Activated CD4-positive, alpha-beta memory T cell treated with anti-CD3 and anti-CD28 coated beads for 36 hours (primary cell): ENCODE results near the gene EFTUD2. TPM values are rescaled to one million over a fixed set of nuclear protein-coding genes. Genes with fewer than 3 reads are reported as not detected.

Source experiments
- CTCF ChIA-PET: fragments of 350-600 bp; sonication (Branson Sonifier 250); formaldehyde crosslinking; loops from one replicate; lab custom pipeline; 2021; ENCODE audit warnings: antibody characterized with exemption, inconsistent platforms; lab: Charles Lee
- POLR2A ChIA-PET: fragments of 350-600 bp; sonication (Branson Sonifier 250); formaldehyde crosslinking; loops from one replicate; lab custom pipeline; 2021; ENCODE audit warnings: antibody characterized with exemption; lab: Charles Lee
- DNase-seq: peaks from one replicate; pipeline ENCODE4 v3.0.0-alpha.2; 2020
- H3K27ac Mint-ChIP-seq: one replicate; pipeline ENCODE4 v1.8.0; 2021; ENCODE audit warnings: mixed read lengths
- H3K27me3 Mint-ChIP-seq: one replicate; pipeline ENCODE4 v1.8.0; 2021; ENCODE audit warnings: mixed read lengths
- H3K36me3 Mint-ChIP-seq: one replicate; pipeline ENCODE4 v1.8.0; 2021; ENCODE audit warnings: mixed read lengths
- H3K4me1 Mint-ChIP-seq: one replicate; pipeline ENCODE4 v1.8.0; 2021; ENCODE audit warnings: low read depth, mixed read lengths
- H3K4me3 Mint-ChIP-seq: one replicate; pipeline ENCODE4 v1.8.0; 2021; ENCODE audit warnings: mild to moderate bottlenecking, mixed read lengths
- H3K9me3 Mint-ChIP-seq: one replicate; pipeline ENCODE4 v1.8.0; 2021; ENCODE audit warnings: mixed read lengths
- intact Hi-C: fragments of 100-400 bp; cut with micrococcal nuclease; formaldehyde crosslinking; loops from one replicate; pipeline ENCODE4 v1.15.1; 2023
- total RNA-seq, 2 experiments: library from RNA; stranded (reverse); gene quantifications; one replicate each; pipeline ENCODE4 v1.2.3, GENCODE V29; 2021

EFTUD2 gene
- total RNA-seq, 2 experiments from 2014 or later: 162 to 171 TPM

DNA sequence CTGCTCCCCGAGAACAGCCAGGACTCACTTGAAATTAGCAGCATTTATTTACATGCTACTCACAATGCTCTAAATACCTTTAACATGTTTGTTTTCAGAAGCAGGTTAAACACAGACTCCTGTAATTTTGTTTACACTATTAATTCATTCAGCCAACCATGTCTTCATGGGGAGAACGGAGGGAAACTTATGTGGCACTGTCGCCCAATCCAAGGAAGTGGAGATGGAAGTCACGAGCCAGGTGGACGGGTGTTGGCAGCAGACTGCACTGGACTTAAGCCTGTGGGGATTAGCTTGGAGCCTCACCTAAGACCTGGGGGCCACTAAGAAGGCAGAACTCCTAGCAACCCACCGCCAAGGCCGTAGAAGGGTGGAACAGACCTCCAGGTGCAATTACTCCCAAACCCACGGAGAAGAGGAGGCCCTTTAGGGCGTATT, 24.9 kb upstream of the EFTUD2 start:
- H3K9me3 Mint-ChIP-seq: no peaks in the 10 kb centered on the region
- H3K36me3 Mint-ChIP-seq: peaks cover 19% of the 10 kb centered on the region
- no peak overlapping the region for H3K27ac Mint-ChIP-seq
- DNase-seq: no peak
- ChIA-PET POLR2A (interaction anchor here (0.7 kb wide), 1 partner anchor 151 kb away, joined by 3 read pairs; no protein-coding TSS in a partner anchor), CTCF (interaction anchor here (2.1 kb wide), 1 partner anchor 13 kb away, joined by 4 read pairs; no protein-coding TSS in a partner anchor)
- intact Hi-C loops: loop anchor here (5.0 kb wide), 1 partner anchor 208 kb away; the partner anchor contains the start of gene PLCD3
- H3K4me3 Mint-ChIP-seq: no peak overlapping the region
- peaks cover 5% of the 10 kb centered on the region for H3K4me1 Mint-ChIP-seq
- H3K27me3 Mint-ChIP-seq: peaks cover 10% of the 10 kb centered on the region

DNA sequence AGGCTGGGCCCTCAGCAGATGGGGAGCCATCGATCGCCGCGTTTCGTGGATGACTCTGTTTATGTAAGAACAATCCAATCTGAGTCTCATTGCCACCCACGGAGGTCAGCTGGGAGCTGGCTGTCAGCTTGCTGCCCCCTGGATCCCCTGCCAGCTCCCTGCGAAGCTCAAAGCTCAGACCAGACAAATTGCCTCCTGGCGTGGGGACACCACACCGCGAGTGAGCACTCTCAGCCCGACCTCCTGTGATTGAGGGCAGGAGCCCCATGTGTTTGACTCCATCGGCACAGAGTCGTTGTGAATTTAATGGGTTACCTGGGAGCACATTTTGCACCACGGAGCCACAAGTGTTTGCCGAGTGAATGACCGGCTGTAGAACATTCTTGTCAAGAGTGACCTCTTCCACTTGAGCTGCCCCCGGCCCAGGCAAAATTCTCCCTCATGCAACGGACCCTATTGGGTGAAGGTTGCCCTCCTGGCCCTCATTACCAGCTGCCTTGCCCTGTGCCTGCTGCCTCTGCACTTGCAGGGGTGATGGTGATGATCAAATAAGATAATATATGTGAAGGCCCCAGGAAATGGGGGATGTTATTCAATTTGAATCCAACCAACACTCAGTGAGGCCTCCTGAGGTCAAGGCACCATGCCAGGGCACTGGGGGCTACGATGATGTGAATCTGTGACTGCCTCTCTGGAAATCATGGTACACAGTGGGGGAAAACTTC, 23.7 kb upstream of the EFTUD2 start:
- Mint-ChIP-seq H3K4me3 (no peak overlapping the region), H3K4me1 (peaks cover 5% of the 10 kb centered on the region), H3K27me3 (peaks cover 10% of the 10 kb centered on the region), H3K36me3 (peaks cover 11% of the 10 kb centered on the region), H3K27ac (no peak overlapping the region), H3K9me3 (no peaks in the 10 kb centered on the region)
- CTCF ChIA-PET: interaction anchor here (2.1 to 6.6 kb wide), 3 partner anchors 12 to 176 kb away, joined by 4 to 162 read pairs (median 17); no protein-coding TSS in a partner anchor
- intact Hi-C loops: loop anchor here (5.0 kb wide), 1 partner anchor 209 kb away; the partner anchor contains the start of gene PLCD3
- POLR2A ChIA-PET: interaction anchor here (0.9 kb wide), 1 partner anchor 10 kb away, joined by 3 read pairs; no protein-coding TSS in a partner anchor
- DNase-seq: no peak

DNA sequence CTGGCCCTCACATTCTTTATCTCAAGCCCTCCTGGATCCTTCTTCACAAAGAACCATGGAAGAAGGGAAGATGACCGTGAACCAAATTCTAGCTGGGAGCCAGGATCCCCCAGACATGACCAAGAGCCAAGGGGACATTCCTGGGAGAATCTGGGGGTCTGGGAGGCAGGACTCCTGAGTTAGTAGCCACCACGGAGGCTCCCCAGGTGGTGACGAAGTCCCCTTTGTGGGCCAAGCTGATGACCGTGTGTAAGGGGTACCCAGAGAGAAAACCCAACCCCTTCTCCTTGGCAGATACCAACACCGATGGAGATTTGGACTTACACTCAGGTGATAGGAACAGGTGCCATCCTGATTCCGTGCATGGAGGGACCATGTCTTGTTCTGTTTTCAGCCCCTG, 22.9 kb upstream of the EFTUD2 start:
- no peak overlapping the region for H3K4me3 Mint-ChIP-seq
- no peak for DNase-seq
- CTCF ChIA-PET: interaction anchor here (2.1 to 6.6 kb wide), 4 partner anchors 11 to 177 kb away, joined by 4 to 162 read pairs (median 14); no protein-coding TSS in a partner anchor
- H3K36me3 Mint-ChIP-seq: peaks cover 6% of the 10 kb centered on the region
- peaks cover 10% of the 10 kb centered on the region for H3K27me3 Mint-ChIP-seq
- H3K9me3 Mint-ChIP-seq: no peaks in the 10 kb centered on the region
- H3K4me1 Mint-ChIP-seq: peaks cover 5% of the 10 kb centered on the region
- POLR2A ChIA-PET: no interaction called here
- H3K27ac Mint-ChIP-seq: no peak overlapping the region
- intact Hi-C loops: loop anchor here (5.0 kb wide), 1 partner anchor 210 kb away; the partner anchor contains the start of gene PLCD3

DNA sequence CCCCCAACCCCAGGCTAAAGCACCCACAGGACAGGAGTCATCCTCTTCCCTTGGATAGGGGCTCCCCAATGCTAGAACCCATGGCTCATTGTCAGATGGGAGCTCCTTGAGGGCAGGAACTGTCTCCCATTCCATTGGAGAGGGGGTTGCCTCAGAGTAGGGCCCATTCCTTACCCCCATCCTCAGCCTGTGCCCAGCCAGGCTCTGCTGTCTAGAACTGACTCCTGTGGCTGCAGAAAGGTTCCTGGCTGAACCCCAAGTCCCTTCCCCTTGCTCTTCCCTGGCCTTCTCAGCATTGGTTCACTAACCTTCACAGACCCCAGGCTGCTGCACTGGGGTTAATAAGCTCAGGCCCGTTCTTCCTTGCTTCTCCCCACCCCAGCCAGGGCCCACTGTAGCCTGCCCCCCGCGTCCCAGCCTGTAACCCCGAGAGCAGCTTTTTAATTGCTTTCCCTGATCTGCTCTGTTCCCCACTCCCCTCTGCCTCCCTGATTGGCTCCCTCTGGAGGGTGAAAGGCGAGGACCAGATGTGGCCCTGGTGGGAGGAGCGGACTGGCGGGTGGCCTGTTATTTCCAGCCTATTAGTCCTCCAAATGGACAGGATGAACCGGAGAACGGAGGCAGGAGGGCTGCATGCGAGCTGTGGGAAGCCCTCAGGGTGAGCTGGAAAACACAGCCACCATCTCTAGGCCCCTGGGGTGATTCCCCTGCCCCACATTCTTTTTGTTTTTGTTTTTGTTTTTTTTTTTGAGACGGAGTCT, 22.1 kb upstream of the EFTUD2 start:
- peaks cover 10% of the 10 kb centered on the region for H3K27me3 Mint-ChIP-seq
- intact Hi-C loops: loop anchor here (5.0 kb wide), 1 partner anchor 211 kb away; the partner anchor contains the start of gene PLCD3
- CTCF ChIA-PET: interaction anchor here (1.0 to 6.6 kb wide), 13 partner anchors 10 to 214 kb away, joined by 3 to 162 read pairs (median 9); partner anchors contain the start of genes ACBD4 and PLCD3
- POLR2A ChIA-PET: interaction anchor here (2.0 kb wide), 1 partner anchor 99 kb away, joined by 12 read pairs; no protein-coding TSS in a partner anchor
- no peak overlapping the region for H3K27ac Mint-ChIP-seq
- peaks cover 3% of the 10 kb centered on the region for H3K36me3 Mint-ChIP-seq
- peaks cover 5% of the 10 kb centered on the region for H3K4me1 Mint-ChIP-seq
- no peak overlapping the region for H3K4me3 Mint-ChIP-seq
- no peak for DNase-seq
- no peaks in the 10 kb centered on the region for H3K9me3 Mint-ChIP-seq

DNA sequence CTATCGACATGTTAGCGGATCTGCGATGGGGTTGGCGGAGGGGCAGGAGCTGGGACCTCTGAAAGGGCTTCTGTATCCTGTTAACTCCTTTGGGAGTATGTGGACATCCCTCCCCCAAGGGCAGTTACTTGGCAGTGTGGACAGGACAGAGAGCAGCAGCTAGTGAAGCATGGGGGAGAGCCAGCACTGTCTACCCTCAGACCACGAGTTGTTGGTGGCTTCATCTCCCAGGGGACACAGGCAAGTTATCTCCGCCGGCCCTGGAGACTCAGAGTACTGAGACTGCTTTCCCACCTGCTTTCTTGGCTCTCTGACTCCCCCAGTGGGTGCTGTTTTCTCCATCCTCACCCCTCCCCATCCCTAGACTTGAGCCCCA, 21.3 kb upstream of the EFTUD2 start:
- intact Hi-C loops: loop anchor here (1.0 to 5.0 kb wide), 3 partner anchors 98 to 212 kb away; partner anchors contain the start of gene PLCD3
- ChIA-PET POLR2A (interaction anchor here (2.0 kb wide), 1 partner anchor 100 kb away, joined by 12 read pairs; no protein-coding TSS in a partner anchor), CTCF (interaction anchor here (0.5 to 6.6 kb wide), 28 partner anchors 8 to 311 kb away, joined by 3 to 162 read pairs (median 5); partner anchors contain the start of genes ACBD4, C1QL1, EFTUD2 and PLCD3)
- Mint-ChIP-seq H3K4me3 (no peak overlapping the region), H3K36me3 (no peaks in the 10 kb centered on the region), H3K27me3 (peaks cover 10% of the 10 kb centered on the region), H3K9me3 (no peaks in the 10 kb centered on the region), H3K4me1 (peaks cover 5% of the 10 kb centered on the region), H3K27ac (no peak overlapping the region)
- DNase-seq: no peak

DNA sequence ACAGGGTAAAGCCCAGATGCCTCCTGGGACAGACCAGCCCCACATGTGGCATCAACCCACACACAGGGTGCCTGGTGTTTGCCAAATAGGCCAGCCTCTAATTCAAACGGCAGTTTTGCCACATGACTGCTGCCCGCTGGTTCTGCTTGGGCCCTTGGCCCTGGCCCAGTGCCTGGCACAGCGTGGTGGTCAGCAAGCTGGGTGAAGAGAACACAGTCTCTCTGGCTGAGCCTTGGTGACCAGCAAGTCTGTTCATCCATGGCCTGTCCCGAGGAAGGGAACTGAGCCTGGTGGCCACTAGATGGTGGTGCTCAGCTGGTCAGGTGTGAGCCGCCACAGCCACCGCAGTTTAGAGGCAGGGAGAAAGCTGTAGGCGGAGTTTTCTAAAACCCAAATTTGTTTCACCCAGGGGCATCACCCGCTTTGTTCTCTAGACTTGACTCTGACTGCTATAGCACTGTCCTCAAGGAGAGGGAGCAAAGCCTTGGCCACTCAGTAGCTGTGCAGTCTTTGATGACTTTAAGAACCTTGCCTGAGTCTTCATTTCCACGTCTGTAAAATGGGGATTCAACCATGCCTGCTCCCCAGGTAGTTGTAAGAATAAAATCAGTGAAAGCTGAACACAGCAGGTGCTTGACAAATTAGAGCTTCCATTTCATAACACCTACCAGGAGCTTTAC, 20.8 kb upstream of the EFTUD2 start:
- intact Hi-C loops: loop anchor here (1.0 to 5.0 kb wide), 3 partner anchors 98 to 212 kb away; partner anchors contain the start of gene PLCD3
- no peaks in the 10 kb centered on the region for H3K9me3 Mint-ChIP-seq
- no peaks in the 10 kb centered on the region for H3K36me3 Mint-ChIP-seq
- H3K27ac Mint-ChIP-seq: no peak overlapping the region
- H3K4me1 Mint-ChIP-seq: peaks cover 5% of the 10 kb centered on the region
- peak; percentile 85 for DNase-seq
- peaks cover 10% of the 10 kb centered on the region for H3K27me3 Mint-ChIP-seq
- H3K4me3 Mint-ChIP-seq: no peak overlapping the region
- ChIA-PET POLR2A (interaction anchor here (0.6 to 2.0 kb wide), 2 partner anchors 23 to 101 kb away, joined by 3 to 12 read pairs; no protein-coding TSS in a partner anchor), CTCF (interaction anchor here (0.5 to 6.6 kb wide), 27 partner anchors 9 to 311 kb away, joined by 3 to 162 read pairs (median 5); partner anchors contain the start of genes ACBD4, C1QL1, EFTUD2 and PLCD3)

DNA sequence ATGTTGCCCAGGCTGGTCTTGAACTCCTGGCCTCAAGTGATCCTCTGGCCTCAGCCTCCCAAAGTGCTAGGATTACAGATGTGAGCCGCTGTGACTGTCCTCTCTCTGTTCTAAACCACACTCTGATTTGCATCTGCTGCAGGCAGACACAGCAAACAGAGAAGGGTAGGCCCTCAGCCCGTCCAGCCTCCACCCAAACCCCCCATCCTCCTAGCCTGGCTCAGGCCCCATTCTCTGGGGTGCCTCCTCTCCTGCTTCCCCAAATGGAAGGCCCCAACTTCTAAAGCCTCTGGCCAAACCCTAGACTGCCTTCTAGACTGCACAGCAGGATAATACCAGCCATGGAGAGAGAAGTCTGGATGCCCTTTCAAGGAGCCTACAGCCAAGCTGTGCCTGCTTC, 20.2 kb upstream of the EFTUD2 start:
- peaks cover 10% of the 10 kb centered on the region for H3K27me3 Mint-ChIP-seq
- no peaks in the 10 kb centered on the region for H3K9me3 Mint-ChIP-seq
- H3K4me3 Mint-ChIP-seq: no peak overlapping the region
- no peaks in the 10 kb centered on the region for H3K36me3 Mint-ChIP-seq
- no peak for DNase-seq
- ChIA-PET CTCF (interaction anchor here (1.0 to 6.6 kb wide), 12 partner anchors 9 to 216 kb away, joined by 3 to 162 read pairs (median 6); partner anchors contain the start of genes ACBD4 and C1QL1), POLR2A (interaction anchor here (2.0 kb wide), 1 partner anchor 101 kb away, joined by 12 read pairs; no protein-coding TSS in a partner anchor)
- intact Hi-C loops: no loop called here
- peaks cover 5% of the 10 kb centered on the region for H3K4me1 Mint-ChIP-seq
- H3K27ac Mint-ChIP-seq: no peak overlapping the region

DNA sequence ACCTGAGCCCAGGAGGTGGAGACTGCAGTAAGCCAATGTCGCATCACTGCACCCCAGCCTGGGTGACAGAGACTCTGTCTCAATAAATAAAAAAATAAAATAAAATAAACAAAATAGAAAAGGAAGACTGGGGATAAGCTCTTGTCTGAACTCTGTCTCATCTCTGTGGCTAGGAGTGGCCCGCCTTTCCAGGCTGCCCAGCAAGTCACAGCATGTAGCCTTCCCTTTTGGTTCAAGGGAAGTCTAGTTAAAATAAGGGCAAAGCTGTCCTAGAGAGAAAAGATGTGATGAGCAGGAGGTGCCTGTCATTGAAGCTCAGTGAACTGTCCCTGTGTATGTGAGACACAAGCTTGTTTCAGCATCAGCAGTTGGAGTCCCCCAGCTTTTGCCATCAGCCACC, 18.8 kb upstream of the EFTUD2 start:
- Mint-ChIP-seq H3K27me3 (peaks cover 15% of the 10 kb centered on the region), H3K4me3 (no peak overlapping the region), H3K36me3 (no peaks in the 10 kb centered on the region), H3K9me3 (no peaks in the 10 kb centered on the region), H3K27ac (no peak overlapping the region), H3K4me1 (peaks cover 5% of the 10 kb centered on the region)
- DNase-seq: no peak
- intact Hi-C loops: no loop called here
- CTCF ChIA-PET: interaction anchor here (0.8 to 6.6 kb wide), 4 partner anchors 7 to 181 kb away, joined by 3 to 162 read pairs (median 14); no protein-coding TSS in a partner anchor
- POLR2A ChIA-PET: no interaction called here

DNA sequence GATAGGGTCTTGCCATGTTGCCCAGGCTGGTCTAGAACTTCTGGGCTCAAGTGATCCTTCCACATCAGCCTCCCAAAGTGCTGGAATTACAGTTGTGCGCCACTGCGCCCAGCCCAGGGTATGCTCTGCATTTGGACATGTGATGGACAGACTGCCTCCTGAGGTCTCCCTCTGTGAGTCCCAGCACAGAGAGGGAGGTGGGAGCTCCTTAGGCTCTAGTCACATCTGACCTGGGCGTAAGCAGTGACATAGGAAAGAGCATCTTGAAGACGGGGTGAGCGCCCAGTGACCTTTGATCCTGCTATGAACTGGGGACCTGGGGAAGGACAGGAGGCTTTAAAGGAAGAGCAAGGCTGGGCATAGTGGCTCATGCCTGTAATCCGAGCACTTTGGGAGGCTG, 18.2 kb upstream of the EFTUD2 start:
- Mint-ChIP-seq H3K27ac (no peak overlapping the region), H3K36me3 (no peaks in the 10 kb centered on the region), H3K4me3 (no peak overlapping the region), H3K4me1 (peaks cover 5% of the 10 kb centered on the region), H3K9me3 (no peaks in the 10 kb centered on the region), H3K27me3 (peaks cover 16% of the 10 kb centered on the region)
- POLR2A ChIA-PET: no interaction called here
- DNase-seq: no peak
- CTCF ChIA-PET: interaction anchor here (4.2 to 6.6 kb wide), 2 partner anchors 7 to 103 kb away, joined by 26 to 162 read pairs; no protein-coding TSS in a partner anchor
- intact Hi-C loops: no loop called here

DNA sequence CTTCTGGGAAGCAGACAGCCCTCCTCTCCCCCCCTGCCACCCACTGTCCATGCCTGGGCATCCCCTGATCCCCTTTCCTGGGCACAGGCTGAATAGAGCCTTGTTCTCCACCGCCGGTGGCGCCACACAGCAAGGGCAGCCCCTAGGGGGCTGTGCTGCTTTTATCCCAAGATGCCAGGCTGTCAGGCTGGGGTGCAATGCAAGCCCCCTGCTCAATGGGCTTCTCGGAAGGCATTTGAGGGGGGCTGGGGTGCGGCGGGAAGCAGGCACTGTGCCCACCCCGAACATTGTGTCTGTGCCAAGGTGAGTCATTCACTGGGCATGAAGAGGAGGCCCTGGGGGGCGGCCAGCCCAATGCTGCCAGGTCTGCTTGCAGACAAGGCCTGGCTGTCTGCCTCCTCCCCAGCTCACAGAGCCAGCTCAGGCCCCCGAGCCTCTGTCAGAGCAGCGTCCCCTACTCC, 17.6 kb upstream of the EFTUD2 start:
- peaks cover 5% of the 10 kb centered on the region for H3K4me1 Mint-ChIP-seq
- H3K36me3 Mint-ChIP-seq: no peaks in the 10 kb centered on the region
- H3K9me3 Mint-ChIP-seq: no peaks in the 10 kb centered on the region
- intact Hi-C loops: no loop called here
- DNase-seq: no peak
- POLR2A ChIA-PET: no interaction called here
- CTCF ChIA-PET: interaction anchor here (6.6 kb wide), 1 partner anchor 104 kb away, joined by 162 read pairs; no protein-coding TSS in a partner anchor
- H3K27me3 Mint-ChIP-seq: peaks cover 21% of the 10 kb centered on the region
- H3K27ac Mint-ChIP-seq: no peak overlapping the region
- H3K4me3 Mint-ChIP-seq: no peak overlapping the region
